Stimulated activated effector memory CD8-positive, alpha-beta T cell treated with anti-CD3 and anti-CD28 coated beads, Interleukin-12 subunit alpha, Interleukin-12 subunit beta, amount 100 ng/mL, for 72 hours (primary cell): ENCODE results near the gene MEG3.

Experiments used
- ATAC-seq: fragments of 150-1000 bp; cut with Tn5 transposase; 2 replicates; pipeline ENCODE4 v1.10.0; 2021
- DNase-seq, 2 donors: peaks; one replicate each; pipeline ENCODE4 v3.0.0; 2021 to 2022; ENCODE audit warnings: low spot score in 2 of 2
- H3K27ac Mint-ChIP-seq: one replicate; pipeline ENCODE4 v1.8.0; 2022; ENCODE audit warnings: mild to moderate bottlenecking, mixed read lengths
- H3K36me3 Mint-ChIP-seq: one replicate; pipeline ENCODE4 v1.8.0; 2022; ENCODE audit warnings: mild to moderate bottlenecking, mixed read lengths
- H3K4me1 Mint-ChIP-seq: one replicate; pipeline ENCODE4 v1.8.0; 2022; ENCODE audit warnings: mixed read lengths
- H3K4me3 Mint-ChIP-seq: one replicate; pipeline ENCODE4 v1.8.0; 2022; ENCODE audit warnings: mild to moderate bottlenecking, mixed read lengths
- H3K9me3 Mint-ChIP-seq: one replicate; pipeline ENCODE4 v1.8.0; 2022; ENCODE audit warnings: mixed read lengths

MEG3 gene

DNA sequence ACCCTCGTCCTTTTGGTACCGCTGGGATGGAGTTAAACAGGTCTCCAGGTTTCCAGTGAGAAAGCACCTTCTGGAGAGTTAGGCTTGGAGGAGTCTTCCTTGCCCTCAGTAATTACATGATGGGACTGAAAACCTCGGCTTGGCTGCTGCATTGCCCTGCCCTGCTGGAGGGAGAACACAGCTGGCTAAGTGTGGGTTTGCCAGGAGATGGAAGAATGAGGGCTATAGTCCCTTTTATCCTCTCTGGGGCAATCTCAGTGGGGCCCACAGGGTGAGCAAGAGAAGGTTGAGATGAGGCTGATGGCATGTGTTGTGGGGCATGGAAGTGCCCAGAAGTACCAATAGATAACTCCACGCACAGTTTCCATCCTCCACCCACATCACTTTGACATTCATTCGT is 23.2 kb upstream of the MEG3 start:
- no peak overlapping the region for H3K27ac Mint-ChIP-seq
- no peaks in the 10 kb centered on the region for H3K36me3 Mint-ChIP-seq
- H3K4me3 Mint-ChIP-seq: no peak overlapping the region
- no peaks in the 10 kb centered on the region for H3K4me1 Mint-ChIP-seq
- no peak for DNase-seq
- no peak for ATAC-seq
- no peaks in the 10 kb centered on the region for H3K9me3 Mint-ChIP-seq

DNA sequence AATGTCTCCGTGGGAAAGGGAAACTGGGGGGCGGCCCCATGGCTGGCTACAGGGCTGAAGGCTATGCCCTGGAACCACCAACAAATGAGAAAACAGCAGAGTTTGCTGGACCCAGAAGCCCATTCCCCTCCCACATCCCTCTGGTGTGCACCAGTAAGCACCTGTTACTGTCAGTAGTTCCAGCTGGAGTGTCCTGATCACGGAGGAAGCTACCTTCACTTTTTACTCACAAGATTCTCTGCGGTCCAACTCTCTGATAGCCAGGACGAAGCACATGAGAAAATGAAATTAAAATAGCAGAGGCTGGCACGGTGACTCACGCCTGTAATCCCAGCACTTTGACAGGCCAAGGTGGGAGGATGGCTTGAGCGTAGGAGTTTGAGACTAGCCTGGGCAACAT is 22.7 kb upstream of the MEG3 start:
- Mint-ChIP-seq H3K9me3 (no peaks in the 10 kb centered on the region), H3K4me3 (no peak overlapping the region)

DNA sequence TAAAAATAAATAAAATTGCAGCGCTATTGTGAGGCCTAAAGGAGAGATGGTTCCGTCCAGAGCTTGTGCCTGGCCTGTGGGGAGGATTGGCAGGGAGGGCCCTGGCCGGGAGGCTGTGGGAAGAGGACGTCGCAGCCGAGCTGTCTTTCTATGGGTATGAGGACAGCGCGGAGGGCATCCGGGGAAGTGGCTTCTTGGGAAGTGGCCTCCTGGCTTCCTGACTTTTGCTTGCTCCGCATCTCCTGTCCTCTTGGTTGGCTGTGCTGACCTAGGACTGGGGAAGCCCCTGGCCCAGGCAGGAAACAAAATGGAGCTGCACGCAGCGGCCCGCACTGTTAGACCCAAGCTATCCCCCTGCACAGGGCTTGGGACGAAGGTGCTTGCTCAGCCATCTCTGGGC is 22.2 kb upstream of the MEG3 start:
- Mint-ChIP-seq H3K36me3 (no peaks in the 10 kb centered on the region), H3K9me3 (no peaks in the 10 kb centered on the region), H3K4me3 (no peak overlapping the region), H3K27ac (no peak overlapping the region), H3K4me1 (no peaks in the 10 kb centered on the region)
- no peak for ATAC-seq
- DNase-seq: no peak

More for the DNA sequence above, 22.7 kb upstream of the MEG3 start:
- DNase-seq (no peak), ATAC-seq (no peak)
- Mint-ChIP-seq H3K4me1 (no peaks in the 10 kb centered on the region), H3K27ac (no peak overlapping the region), H3K36me3 (no peaks in the 10 kb centered on the region)

DNA sequence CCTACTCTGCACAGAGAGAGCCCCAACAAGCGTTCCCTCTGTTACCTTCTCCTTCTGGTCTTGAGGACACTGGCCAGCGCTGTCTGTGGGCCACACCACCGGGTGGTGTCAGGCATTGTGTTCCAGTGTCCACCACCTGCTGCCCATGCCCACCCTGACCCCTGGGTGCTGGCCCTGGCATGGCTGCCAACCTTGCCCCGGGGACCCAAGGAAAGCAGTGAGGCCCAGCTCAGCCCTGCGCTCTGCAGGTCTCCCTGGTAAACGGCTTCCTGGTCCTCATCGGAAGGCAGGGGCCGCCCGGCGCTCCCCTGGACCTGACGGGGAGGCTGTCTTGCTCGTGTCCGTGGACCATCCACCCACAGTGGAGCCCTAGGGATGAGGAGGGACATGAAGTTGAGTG is 21.8 kb upstream of the MEG3 start:
- Mint-ChIP-seq H3K4me1 (no peaks in the 10 kb centered on the region), H3K27ac (no peak overlapping the region), H3K36me3 (no peaks in the 10 kb centered on the region), H3K4me3 (no peak overlapping the region), H3K9me3 (no peaks in the 10 kb centered on the region)
- no peak for DNase-seq
- no peak for ATAC-seq

DNA sequence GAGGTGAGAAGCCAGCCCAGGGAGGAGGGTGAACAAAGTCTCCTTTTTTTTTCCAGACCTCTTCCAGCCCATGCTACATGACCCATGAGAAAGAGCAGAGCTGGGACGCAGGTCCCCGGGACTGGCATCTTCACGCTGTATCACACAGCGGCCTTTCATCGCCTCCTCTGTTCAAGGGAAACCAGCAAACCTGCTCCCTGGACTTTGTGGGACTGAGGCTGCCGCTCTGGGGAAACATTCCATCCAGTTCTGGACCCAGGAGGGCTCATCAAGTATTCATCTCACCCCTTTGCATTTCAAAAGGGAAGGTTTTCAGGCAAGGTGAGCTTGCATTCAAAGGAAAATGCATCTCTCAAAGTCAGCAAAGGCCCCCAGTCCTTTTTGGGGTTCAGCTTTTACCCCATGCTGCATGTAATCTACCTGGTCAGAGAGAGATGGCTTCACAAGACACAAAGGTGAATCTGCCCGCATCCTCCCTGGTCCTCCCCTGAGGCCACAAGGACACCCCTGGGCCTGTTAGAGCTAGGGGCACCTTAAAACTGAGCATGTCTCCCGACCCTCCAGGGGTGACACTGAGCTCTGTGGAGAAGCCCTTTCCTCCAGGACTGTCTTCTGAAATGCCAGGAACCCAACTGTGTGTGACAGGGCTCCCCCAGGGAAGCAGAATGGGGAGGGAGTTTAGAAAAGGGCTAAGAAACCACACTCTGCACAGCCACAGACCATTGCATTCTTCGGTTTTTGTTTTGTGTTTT is 21.2 kb upstream of the MEG3 start:
- Mint-ChIP-seq H3K4me3 (no peak overlapping the region), H3K4me1 (no peaks in the 10 kb centered on the region), H3K27ac (no peak overlapping the region), H3K9me3 (no peaks in the 10 kb centered on the region), H3K36me3 (no peaks in the 10 kb centered on the region)
- no peak for DNase-seq
- ATAC-seq: no peak

DNA sequence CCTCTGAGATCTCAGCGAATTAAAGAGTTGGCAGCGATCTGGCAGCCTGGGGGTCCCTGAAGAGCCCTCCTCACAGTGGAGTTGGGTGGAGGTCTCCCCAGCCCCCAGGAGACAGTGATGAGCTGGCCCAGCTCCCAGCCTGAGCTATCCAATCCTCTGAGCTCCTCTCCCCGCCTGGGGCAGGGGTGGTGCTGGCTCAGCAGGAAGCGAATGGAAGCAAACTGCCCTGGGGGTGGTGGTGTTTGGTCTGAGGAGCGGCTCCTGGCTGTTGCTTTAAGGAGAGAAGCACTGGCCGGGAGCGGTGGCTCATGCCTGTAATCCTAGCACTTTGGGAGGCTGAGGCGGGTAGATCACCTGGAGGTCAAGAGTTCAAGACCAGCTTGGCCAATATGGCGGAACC is 19.5 kb upstream of the MEG3 start:
- H3K27ac Mint-ChIP-seq: no peak overlapping the region
- DNase-seq: no peak
- H3K36me3 Mint-ChIP-seq: no peaks in the 10 kb centered on the region
- H3K4me1 Mint-ChIP-seq: no peaks in the 10 kb centered on the region
- no peak for ATAC-seq
- H3K4me3 Mint-ChIP-seq: no peak overlapping the region
- H3K9me3 Mint-ChIP-seq: no peaks in the 10 kb centered on the region

DNA sequence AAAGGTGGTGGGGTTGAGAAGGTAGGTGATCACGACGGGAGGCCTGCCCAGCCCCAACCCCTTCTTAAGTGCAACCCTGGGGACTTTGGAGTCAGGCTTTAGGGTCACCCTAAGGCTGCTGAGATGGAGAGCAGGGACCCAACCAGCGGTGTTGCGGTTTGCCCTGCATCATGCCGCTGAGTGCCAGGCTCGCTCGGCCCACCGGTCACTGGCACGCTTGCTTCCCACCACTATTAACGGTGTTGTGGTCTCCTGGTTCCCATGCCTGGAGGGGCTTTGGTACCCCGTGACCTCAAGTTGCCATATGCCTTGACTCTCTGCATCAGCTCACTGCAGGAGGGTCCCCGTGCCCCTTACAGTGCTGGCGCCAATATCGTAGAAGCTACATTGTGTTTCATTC is 18.4 kb upstream of the MEG3 start:
- Mint-ChIP-seq H3K9me3 (no peaks in the 10 kb centered on the region), H3K4me3 (no peak overlapping the region), H3K36me3 (no peaks in the 10 kb centered on the region), H3K4me1 (no peaks in the 10 kb centered on the region), H3K27ac (no peak overlapping the region)
- DNase-seq (no peak), ATAC-seq (no peak)

DNA sequence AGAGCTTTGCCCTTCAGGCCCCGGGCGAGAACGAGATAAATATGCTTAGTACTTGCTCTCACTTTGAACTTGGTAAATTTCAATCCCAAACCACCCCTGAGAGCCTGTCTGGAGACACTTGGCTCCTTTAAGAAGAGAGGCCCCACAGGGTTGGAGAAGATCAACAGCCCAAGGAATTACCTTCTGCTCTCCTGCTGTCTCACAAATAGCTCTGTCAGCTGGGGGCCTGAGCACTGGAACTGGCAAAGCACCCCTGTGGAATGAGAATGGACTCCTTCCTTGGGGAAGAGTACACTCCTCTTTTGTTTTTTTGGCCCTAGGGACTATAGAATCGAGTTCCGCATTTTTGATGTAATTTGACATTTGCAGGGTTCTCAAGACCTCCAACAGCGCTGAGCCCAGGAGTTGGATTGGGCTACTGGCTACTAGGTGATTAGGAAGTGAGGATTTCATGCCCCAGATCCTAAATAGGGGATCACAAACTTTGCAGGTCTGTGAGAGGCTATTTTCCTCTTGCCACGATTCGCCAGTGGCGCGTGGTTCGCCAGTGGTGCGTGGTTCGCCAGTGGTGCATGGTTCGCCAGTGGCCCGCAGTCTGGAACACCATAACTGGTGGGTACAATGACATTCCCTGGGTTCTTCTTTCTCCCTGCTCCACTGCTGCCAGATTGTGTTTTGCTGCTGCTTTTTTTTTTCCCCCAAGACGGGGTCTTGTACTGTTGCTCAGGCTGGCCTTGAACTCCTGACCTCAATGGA is 17.8 kb upstream of the MEG3 start:
- no peak overlapping the region for H3K4me3 Mint-ChIP-seq
- no peaks in the 10 kb centered on the region for H3K36me3 Mint-ChIP-seq
- no peaks in the 10 kb centered on the region for H3K4me1 Mint-ChIP-seq
- H3K9me3 Mint-ChIP-seq: no peaks in the 10 kb centered on the region
- DNase-seq: no peak
- no peak overlapping the region for H3K27ac Mint-ChIP-seq
- no peak for ATAC-seq

DNA sequence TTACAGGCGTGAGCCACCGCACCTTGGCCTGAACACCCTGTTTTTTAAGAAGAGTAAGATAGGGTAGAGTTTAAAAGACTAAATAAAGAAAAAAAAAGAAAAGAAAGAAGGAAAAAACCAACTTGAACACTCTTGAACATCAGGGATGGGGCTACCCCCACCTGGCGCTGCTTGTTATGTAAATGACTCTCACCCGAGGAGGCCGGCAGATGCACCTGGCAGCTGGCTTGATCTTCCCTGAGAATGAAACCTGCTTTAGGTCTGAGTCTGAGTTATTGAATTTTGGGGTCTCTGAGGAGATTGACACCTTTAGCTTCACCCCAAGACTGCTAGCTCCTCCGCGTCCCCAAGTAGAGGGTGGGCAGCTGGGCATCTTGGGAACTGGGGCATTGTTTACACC is 15.5 kb upstream of the MEG3 start:
- ATAC-seq: no peak

DNA sequence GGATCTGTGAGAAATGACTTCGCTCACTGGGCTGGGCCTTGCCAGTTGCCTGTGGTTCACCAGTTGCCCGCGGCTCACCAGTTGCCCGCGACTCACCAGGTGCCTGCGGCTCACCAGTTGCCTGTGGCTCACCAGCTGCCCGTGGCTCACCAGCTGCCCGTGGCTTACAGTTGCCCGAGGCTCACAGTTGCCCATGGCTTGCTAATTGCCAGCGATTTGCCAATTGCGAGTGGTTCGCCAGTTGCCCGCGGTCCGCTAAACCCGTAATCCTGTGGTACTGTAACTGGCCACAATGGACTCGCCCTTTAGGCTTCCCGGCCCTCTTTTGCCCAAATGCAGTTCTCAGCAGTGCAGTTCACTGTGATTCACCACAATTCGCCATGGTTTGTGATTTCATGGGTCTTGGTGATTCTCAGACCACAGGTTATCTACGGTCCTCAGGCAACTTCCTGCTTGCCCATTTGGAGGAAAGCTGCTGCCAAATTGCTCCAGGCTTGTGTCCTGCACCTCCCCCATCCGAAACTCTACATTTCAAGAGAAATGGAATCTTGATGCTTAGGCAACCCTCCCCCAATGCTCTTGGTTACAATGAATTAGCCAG is 15.0 kb upstream of the MEG3 start:
- Mint-ChIP-seq H3K9me3 (no peaks in the 10 kb centered on the region), H3K36me3 (no peaks in the 10 kb centered on the region), H3K4me3 (no peak overlapping the region), H3K27ac (no peak overlapping the region), H3K4me1 (no peaks in the 10 kb centered on the region)
- ATAC-seq (no peak), DNase-seq (no peak)

More for the DNA sequence above, 15.5 kb upstream of the MEG3 start:
- DNase-seq: no peak
- Mint-ChIP-seq H3K4me3 (no peak overlapping the region), H3K4me1 (no peaks in the 10 kb centered on the region), H3K27ac (no peak overlapping the region), H3K9me3 (no peaks in the 10 kb centered on the region), H3K36me3 (no peaks in the 10 kb centered on the region)

DNA sequence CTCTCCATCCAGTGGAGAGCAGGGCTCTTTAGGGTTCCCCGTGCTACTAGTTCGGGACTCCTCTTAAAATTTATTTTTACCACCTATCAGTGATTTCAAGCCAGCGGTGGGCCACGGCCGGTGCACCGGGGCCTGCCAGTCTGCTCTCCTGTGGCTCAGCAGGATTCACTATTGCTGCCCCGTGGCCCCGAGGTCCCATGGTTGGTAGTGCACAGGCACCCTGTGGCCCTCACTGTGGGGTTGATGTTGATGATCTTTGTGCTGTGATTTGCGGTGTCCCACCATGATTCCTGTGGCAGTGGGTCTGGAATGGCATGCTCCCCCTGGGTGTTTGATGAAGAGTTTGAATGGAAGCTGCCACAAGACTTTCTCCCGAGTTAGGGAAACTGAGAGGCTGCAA is 12.6 kb upstream of the MEG3 start:
- Mint-ChIP-seq H3K4me1 (no peaks in the 10 kb centered on the region), H3K4me3 (no peak overlapping the region), H3K9me3 (no peaks in the 10 kb centered on the region), H3K27ac (no peak overlapping the region), H3K36me3 (no peaks in the 10 kb centered on the region)
- DNase-seq (no peak), ATAC-seq (no peak)

DNA sequence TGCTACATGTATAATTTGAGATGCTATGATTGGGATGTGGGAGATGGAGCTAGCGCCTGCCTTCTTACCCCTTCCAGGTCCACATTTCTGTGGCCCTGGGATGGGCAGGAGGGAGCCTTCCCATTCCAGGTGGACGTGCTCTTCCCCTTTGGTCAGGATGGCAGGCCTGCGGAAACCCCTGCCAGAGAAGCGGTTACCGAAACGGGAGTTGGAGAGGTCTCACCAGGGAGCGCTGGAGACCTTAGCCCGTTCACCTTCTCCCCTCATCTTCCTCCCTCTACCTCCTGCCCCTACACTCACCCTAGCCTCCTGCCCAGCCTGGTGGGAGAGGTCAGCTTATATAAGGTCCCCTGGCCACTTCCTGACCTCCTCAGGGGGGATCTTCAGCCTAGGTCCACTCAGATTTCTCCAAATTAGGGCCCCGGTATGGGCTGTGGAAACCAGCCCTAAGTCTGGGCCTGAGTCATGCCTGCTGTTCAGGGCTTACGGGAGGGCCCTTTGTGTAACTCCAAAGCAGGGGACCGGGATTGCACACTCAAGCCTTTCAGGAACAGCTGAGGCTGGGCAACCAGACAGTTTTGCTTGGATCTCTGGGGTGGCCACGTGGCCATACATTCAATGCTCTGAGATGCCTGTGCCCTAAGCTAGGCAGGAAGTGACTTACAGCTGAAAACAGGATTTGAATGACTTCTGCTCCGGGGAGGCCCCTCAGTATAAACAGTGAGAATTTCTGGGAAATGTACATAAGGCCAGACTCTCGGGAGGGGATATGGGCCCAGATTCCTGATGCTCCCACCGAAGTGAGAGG is 10.2 kb upstream of the MEG3 start:
- no peaks in the 10 kb centered on the region for H3K36me3 Mint-ChIP-seq
- no peaks in the 10 kb centered on the region for H3K4me1 Mint-ChIP-seq
- H3K27ac Mint-ChIP-seq: no peak overlapping the region
- ATAC-seq (no peak), DNase-seq (no peak)
- no peak overlapping the region for H3K4me3 Mint-ChIP-seq
- H3K9me3 Mint-ChIP-seq: no peaks in the 10 kb centered on the region

DNA sequence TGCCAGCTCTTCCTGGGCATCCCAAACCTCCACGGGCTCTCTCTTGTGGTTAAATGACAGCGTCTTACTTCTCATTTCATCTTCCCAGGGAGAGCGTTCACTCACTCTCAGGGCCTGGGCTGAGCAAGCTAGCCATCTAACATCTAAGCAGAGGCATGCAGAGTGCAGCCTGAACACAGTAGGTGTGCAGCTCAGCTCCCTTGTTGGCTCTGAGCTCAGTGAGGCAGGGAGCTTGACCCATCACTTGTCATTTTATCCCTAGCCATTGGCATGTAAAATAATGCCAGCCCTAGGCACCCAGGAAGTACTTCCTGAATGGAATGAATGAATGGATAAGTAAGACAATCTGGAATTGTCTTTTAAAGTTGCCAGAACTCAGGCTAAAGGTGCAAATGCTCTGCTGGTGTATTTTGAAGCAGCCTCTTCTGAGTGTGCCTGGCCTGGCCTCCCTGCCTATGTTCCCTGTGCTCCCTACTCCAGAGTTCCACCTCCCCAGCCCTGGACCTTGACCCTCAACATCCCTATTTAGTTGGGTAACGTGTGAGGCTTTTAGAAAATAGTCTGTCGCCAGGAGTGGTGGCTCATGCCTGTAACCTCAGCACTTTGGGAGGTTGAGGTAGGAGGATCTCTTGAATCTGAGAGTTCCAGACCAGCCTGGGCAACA is 9.5 kb upstream of the MEG3 start:
- ATAC-seq (no peak), DNase-seq (no peak)
- Mint-ChIP-seq H3K36me3 (no peaks in the 10 kb centered on the region), H3K4me1 (no peaks in the 10 kb centered on the region), H3K27ac (no peak overlapping the region), H3K9me3 (no peaks in the 10 kb centered on the region), H3K4me3 (no peak overlapping the region)

DNA sequence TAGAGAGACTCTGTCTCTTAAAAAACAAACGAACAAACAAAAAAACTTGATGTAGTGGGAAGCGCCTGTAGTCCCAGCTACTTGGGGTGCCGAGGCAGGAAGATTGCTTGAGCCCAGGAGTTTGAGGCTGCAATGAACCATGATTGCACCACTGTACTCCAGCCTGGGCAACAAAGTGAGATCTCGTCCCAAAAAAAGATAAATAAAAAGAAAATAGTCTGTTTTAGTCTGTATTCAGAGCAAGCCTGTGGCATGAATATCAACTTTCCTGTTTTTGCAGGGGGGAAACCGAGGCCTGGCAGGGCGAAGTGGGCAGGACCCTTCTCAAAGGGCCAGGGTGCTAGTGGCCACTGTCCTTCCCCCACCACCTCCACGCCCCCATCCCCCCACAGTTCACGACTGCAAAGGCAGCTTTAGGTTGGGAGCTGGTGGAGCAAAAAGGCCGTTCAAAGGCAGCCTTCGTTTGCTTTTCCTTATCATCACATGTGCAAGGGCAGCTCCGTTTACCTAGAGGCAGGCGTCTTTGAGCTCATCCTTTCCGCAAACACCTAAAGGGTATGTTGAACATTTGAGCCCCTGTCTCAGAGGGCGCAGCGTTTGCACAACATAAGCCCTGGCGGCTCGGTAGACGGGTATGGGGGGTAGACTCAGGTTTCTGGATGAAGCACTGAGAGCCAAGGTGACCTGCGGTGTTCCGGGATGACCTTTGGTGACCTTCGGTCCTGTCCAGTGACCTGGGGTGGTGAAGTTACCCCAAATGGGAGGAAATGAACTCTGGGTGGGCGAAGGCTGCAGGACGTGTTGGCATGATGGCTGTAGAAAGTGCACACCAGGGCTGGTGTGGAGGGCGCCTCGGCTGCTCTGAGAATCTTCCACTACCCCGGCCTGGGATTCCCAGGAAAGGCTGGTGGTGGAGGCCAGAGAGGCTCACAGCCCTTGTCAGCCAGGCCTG is 8.7 kb upstream of the MEG3 start:
- no peak for ATAC-seq

More for the DNA sequence above, 8.7 kb upstream of the MEG3 start:
- no peaks in the 10 kb centered on the region for H3K9me3 Mint-ChIP-seq
- H3K4me3 Mint-ChIP-seq: no peak overlapping the region
- H3K36me3 Mint-ChIP-seq: no peaks in the 10 kb centered on the region
- H3K27ac Mint-ChIP-seq: no peak overlapping the region
- no peak for DNase-seq
- H3K4me1 Mint-ChIP-seq: no peaks in the 10 kb centered on the region
